Choroid plexus epithelial cell (primary cell): Measurements from ENCODE around the gene RASAL1.

ENCODE experiments used
- DNase-seq: peaks from one replicate; pipeline ENCODE4 v3.0.0-alpha.2; 2010; ENCODE audit warnings: low read depth
- H3K4me3 ChIP-seq: 2 replicates; pipeline ENCODE4 v1.5.1; 2011; ENCODE audit warnings: low read depth, mild to moderate bottlenecking, control low read depth, low read length, moderate library complexity
- CTCF ChIP-seq: conservative IDR thresholded peaks from 2 replicates; pipeline ENCODE4 v1.5.1; 2011; ENCODE audit warnings: low read depth, mild to moderate bottlenecking, control low read depth, inconsistent platforms, low read length, moderate library complexity

Gene RASAL1

DNA sequence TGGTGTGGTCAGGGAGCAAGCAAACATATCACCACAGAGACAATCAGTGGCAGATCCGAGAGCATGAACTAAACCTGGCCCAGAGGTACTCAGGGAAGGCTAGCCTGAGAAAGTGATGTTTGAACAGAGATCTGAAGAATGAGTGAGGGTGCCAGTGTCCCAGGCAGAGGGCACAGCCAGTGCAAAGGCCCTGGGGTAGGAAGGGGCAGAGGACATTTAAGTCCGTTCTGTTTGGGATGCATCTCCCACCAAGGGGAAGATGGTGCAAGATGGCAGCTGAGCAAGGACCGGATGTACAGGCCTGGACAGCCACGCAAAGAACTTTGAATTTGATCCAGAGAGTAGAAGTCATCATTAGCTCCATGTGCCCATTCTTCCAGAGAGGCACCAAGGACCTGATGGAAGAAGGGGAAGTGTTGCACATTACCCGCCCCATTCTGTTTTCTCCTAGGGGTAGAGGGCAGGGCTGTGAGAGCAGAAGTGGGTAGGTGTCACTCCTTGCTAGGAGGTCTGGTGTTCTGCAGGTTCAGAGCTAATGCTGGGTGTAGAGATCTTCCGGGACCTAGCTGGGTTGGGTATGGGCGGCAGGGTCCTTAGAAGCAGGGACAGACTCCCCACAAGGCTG is 75.1 kb downstream of the RASAL1 start:
- no peak for TF ChIP-seq CTCF
- no peak for DNase-seq
- H3K4me3 ChIP-seq: no peak overlapping the region

- TF ChIP-seq CTCF: no peak
Measured at GRCh38 chr12:113059071-113059595, 76.4 kb downstream of the RASAL1 start.

GRCh38 chr12:113058553-113058952 is 77.0 kb downstream of the RASAL1 start:
- no peak overlapping the region for H3K4me3 ChIP-seq
- no peak for TF ChIP-seq CTCF
- no peak for DNase-seq

More at GRCh38 chr12:113059071-113059595, 76.4 kb downstream of the RASAL1 start:
- no peak overlapping the region for H3K4me3 ChIP-seq
- DNase-seq: no peak

GRCh38 chr12:113057565-113058485 is 77.7 kb downstream of the RASAL1 start:
- no peak overlapping the region for H3K4me3 ChIP-seq

GRCh38 chr12:113056631-113057488 is 78.7 kb downstream of the RASAL1 start, which contains the start of gene DTX1:
TSS of gene DTX1 (plus strand) at chr12:113056730. CDS start at chr12:113058193, 1,463 bp downstream.
- peak within 1 kb of the TSS; percentile 29 for H3K4me3 ChIP-seq
- no peak for TF ChIP-seq CTCF
- no peak for DNase-seq

More at GRCh38 chr12:113057565-113058485, 77.7 kb downstream of the RASAL1 start:
- TF ChIP-seq CTCF: no peak
- no peak for DNase-seq

GRCh38 chr12:113056381-113056630 is 79.3 kb downstream of the RASAL1 start:
- H3K4me3 ChIP-seq: peak overlapping the region; percentile 29
- DNase-seq: no peak
- no peak for TF ChIP-seq CTCF
